ENCODE results near the gene EIF2AK3.
"Not testable (repeated sequence)": the region's sequence is repeated elsewhere in the genome, so short reads cannot be mapped to it uniquely, and the experiment has no call there.

EIF2AK3 gene

DNA sequence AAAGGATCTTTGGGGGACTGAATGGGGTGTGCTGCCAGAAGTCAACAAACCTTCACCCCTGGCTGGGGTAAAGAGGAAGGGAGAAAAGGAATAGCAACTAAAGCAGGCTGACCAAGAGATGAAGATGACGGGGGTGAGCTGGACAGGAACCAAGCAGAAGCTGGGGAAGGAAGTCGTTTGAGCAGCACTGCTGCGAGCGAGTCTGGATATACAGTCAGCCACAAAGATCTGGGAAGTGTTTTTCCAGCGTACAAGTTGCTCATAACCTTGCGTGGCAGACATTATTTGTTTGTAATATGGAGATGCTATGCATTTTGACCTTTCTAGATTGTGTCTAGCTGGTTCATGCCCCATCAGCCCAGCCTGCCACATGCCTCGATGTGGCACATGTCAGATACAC lies 71.2 kb downstream of the EIF2AK3 start:
- DNase-seq (ENCODE audit: low read depth, low spot score), result no peak
- no peaks in the 10 kb centered on the region for H3K36me3 ChIP-seq (ENCODE audit: insufficient read depth, low read length)
- H3K9ac ChIP-seq (ENCODE audit: insufficient read length), result no peak overlapping the region
- H3K27ac ChIP-seq, result no peak overlapping the region
- TF ChIP-seq POLR2AphosphoS5 (IDR thresholded peaks at IDR 0.05; ENCODE audit: borderline replicate concordance, low read depth, low read length), result no peak
- no peak for TF ChIP-seq EZH2 (IDR thresholded peaks at IDR 0.05)
- H3K4me3 ChIP-seq, result no peak overlapping the region
- no peaks in the 10 kb centered on the region for H3K9me3 ChIP-seq (ENCODE audit: low read depth, low read length)

DNA sequence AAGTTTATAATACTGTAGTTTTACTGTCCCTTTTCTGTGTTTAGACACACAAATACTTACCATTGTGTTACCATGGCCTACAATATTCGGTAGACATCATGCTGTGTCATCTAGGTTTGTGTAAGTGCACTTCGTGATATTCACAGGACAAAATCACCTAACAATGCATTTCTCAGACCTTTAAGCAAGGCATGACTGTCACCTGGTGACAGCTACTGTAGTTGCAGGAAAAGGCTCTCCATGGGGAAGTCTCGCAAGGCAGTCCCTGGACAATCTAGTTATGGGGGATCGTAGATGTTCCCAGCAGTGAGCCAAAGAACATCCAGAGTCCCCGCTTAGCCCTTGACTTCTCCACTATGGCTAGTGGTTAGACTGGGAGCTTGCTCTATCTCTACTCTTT lies 73.1 kb downstream of the EIF2AK3 start:
- TF ChIP-seq POLR2AphosphoS5 (IDR thresholded peaks at IDR 0.05; ENCODE audit: borderline replicate concordance, low read depth, low read length), result no peak
- no peak for TF ChIP-seq EZH2 (IDR thresholded peaks at IDR 0.05)
- TF ChIP-seq FOXP2 (optimal IDR thresholded peaks at IDR 0.05; ENCODE audit: control extremely low read depth, extremely low read length, insufficient read depth), result no peak
- no peaks in the 10 kb centered on the region for H3K9me3 ChIP-seq (ENCODE audit: low read depth, low read length)
- H3K36me3 ChIP-seq (ENCODE audit: insufficient read depth, low read length), result no peaks in the 10 kb centered on the region
- no peak for DNase-seq (ENCODE audit: low read depth, low spot score)
- H3K9ac ChIP-seq (ENCODE audit: insufficient read length), result no peak overlapping the region
- H3K4me3 ChIP-seq, result no peak overlapping the region
- no peak overlapping the region for H3K27ac ChIP-seq

DNA sequence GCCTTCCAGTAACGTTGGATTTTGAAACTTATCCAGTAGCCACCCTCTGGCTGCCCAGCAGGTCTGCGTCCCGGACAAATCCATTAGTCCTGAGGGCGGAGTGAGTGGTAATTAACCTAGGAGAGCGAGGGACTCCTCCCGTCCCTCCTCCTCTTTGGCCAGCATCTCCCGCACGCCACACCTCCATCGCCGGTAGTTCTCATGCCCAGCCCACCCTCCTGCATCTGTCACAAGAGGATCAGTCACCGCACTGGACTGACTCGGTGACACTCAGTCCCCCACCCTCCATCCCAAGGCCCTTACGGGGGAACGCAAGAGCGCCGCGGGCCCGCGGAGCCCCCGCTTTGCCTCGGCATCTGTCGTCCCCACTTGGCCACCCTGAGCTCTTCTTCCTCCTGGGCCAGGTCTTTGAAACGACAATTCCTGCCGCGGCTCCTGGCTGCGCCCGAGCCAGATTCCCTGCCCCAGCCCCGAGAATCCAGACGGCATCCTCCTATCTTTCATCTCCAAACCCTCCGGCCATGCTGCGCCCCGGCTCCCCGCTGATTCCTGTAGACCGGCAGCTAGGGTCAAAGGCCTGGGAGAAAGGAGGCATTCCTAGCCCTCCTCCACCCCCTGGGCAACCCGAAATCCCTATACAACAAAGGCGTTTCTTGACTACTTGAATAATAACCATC lies 77.5 kb downstream of the EIF2AK3 start:
- Histone ChIP-seq H3K4me3 (no peak overlapping the region), H3K36me3 (ENCODE audit: insufficient read depth, low read length) (no peaks in the 10 kb centered on the region), H3K9ac (ENCODE audit: insufficient read length) (no peak overlapping the region), H3K9me3 (ENCODE audit: low read depth, low read length) (no peaks in the 10 kb centered on the region), H3K27ac (no peak overlapping the region)
- no peak for DNase-seq (ENCODE audit: low read depth, low spot score)
- TF ChIP-seq POLR2AphosphoS5 (IDR thresholded peaks at IDR 0.05; ENCODE audit: borderline replicate concordance, low read depth, low read length), result no peak
- no peak for TF ChIP-seq FOXP2 (optimal IDR thresholded peaks at IDR 0.05; ENCODE audit: control extremely low read depth, extremely low read length, insufficient read depth)
- TF ChIP-seq EZH2 (IDR thresholded peaks at IDR 0.05), result no peak

DNA sequence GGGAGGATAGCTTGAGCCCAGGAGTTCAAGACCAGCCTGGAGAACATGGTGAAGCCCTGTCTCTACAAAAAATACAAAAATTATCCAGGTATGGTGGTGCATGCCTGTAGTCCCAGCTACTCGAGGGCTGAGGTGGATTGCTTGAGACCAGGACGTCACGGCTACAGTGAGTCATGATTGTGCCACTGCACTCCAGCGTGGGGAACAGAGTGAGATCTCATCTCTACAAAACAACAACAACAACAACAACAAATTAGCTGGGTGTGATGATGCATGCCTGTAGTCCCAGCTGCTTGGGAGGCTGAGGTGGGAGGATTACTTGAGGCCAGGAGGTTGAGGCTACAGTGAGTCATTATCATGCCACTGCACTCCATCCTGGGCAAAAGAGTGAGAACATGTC lies 81.0 kb downstream of the EIF2AK3 start:
- not testable (repeated sequence) for DNase-seq (ENCODE audit: low read depth, low spot score); H3K9ac ChIP-seq (ENCODE audit: insufficient read length); H3K4me3 ChIP-seq; H3K36me3 ChIP-seq (ENCODE audit: insufficient read depth, low read length); H3K27ac ChIP-seq; H3K9me3 ChIP-seq (ENCODE audit: low read depth, low read length)

DNA sequence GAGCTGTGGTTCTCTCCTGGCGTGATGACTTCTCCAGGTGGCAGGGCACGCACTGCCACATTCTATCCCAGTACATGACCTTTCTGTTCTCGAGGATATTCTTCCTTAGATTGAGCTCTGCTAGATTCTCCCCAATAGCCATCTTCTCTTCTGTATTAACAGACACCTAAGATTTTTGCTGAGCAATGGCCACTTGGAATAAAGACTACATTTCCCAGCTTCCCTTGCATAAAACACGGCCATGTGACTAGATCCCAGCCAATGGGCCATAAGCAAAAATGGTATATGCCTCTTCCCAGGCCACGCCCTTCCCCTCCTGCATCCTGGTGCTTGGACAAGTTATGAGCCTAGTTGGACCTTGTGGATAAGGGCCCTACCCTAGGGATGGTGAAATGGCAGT lies 82.1 kb downstream of the EIF2AK3 start:
- DNase-seq (ENCODE audit: low read depth, low spot score), result no peak
- TF ChIP-seq POLR2AphosphoS5 (IDR thresholded peaks at IDR 0.05; ENCODE audit: borderline replicate concordance, low read depth, low read length) (no peak), FOXP2 (optimal IDR thresholded peaks at IDR 0.05; ENCODE audit: control extremely low read depth, extremely low read length, insufficient read depth) (no peak), EZH2 (IDR thresholded peaks at IDR 0.05) (no peak)

DNA sequence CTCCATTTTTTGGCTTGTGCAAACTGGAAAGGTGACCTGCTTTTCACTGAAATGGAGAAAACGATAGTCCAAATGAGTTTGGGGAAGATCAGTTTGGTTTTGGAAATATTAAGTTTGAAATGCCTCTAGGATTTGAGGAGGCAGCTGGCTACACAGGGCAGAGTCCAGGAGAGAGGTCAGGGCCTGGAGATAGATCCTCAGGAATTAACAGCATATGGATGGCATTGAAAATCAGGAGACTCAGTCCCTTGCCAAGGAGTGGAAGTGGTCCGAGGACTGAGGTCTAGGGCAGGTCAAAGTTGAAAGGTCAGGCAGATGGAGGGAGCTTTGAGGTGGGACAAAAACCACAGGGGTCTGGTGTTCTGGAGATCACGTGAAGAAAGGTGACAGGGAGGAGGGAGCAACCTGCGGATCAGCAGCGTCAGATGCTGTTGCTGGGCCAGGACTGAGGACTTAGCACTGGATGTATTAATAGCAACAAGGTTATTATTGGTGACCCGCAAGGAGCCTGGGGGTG lies 83.7 kb downstream of the EIF2AK3 start:
- no peaks in the 10 kb centered on the region for H3K36me3 ChIP-seq (ENCODE audit: insufficient read depth, low read length)
- H3K4me3 ChIP-seq, result no peak overlapping the region
- H3K9me3 ChIP-seq (ENCODE audit: low read depth, low read length), result no peaks in the 10 kb centered on the region
- TF ChIP-seq POLR2AphosphoS5 (IDR thresholded peaks at IDR 0.05; ENCODE audit: borderline replicate concordance, low read depth, low read length), result no peak
- no peak for TF ChIP-seq FOXP2 (optimal IDR thresholded peaks at IDR 0.05; ENCODE audit: control extremely low read depth, extremely low read length, insufficient read depth)
- no peak for TF ChIP-seq EZH2 (IDR thresholded peaks at IDR 0.05)
- H3K9ac ChIP-seq (ENCODE audit: insufficient read length), result no peak overlapping the region
- no peak for DNase-seq (ENCODE audit: low read depth, low spot score)
- H3K27ac ChIP-seq, result no peak overlapping the region

More for the DNA sequence above, 82.1 kb downstream of the EIF2AK3 start:
- Histone ChIP-seq H3K4me3 (no peak overlapping the region), H3K9ac (ENCODE audit: insufficient read length) (no peak overlapping the region), H3K36me3 (ENCODE audit: insufficient read depth, low read length) (no peaks in the 10 kb centered on the region), H3K9me3 (ENCODE audit: low read depth, low read length) (no peaks in the 10 kb centered on the region), H3K27ac (no peak overlapping the region)

DNA sequence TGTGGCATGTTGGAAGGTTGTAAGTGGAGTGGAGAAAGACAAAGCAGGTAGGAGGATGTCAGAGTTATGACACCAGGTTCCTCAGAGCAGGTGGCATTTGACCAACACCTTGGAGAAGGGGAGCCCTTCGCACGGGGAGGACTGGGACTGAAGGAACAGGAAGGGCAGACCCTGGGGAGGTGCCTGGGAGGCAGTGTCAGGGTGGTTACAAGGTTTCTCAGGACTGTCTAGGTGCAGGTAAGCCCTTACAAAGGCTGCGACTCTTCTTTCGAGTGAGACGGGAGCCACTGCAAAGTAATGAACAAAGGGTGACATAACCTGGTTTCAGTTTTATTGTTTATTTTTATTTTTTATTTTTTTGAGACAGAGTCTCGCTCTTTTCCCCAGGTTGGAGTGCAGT lies 84.6 kb downstream of the EIF2AK3 start:
- no peaks in the 10 kb centered on the region for H3K36me3 ChIP-seq (ENCODE audit: insufficient read depth, low read length)
- no peaks in the 10 kb centered on the region for H3K9me3 ChIP-seq (ENCODE audit: low read depth, low read length)
- H3K27ac ChIP-seq, result no peak overlapping the region
- no peak overlapping the region for H3K4me3 ChIP-seq
- H3K9ac ChIP-seq (ENCODE audit: insufficient read length), result no peak overlapping the region
- DNase-seq (ENCODE audit: low read depth, low spot score), result no peak
- no peak for TF ChIP-seq FOXP2 (optimal IDR thresholded peaks at IDR 0.05; ENCODE audit: control extremely low read depth, extremely low read length, insufficient read depth)

DNA sequence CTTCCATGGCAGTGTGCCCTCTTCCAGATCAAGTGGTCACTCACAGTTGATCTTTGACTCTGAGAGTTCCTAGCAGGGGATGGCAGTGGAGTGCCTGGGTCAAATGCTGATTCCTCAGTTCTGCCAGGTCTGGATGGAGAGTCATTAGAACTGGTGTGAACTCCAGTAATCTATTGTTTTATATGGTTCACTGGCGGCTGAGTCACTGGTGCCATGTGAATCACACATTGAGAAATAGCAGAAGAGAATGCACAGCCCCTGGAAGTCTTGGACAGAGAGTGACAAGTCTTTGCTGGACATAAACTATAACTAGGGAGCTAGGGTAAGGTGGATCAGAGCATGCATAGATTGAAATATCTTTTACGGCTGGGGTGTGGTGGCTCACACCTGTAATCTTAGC lies 86.9 kb downstream of the EIF2AK3 start:
- H3K9me3 ChIP-seq (ENCODE audit: low read depth, low read length), result no peaks in the 10 kb centered on the region
- no peaks in the 10 kb centered on the region for H3K36me3 ChIP-seq (ENCODE audit: insufficient read depth, low read length)
- no peak overlapping the region for H3K27ac ChIP-seq
- no peak for DNase-seq (ENCODE audit: low read depth, low spot score)
- no peak overlapping the region for H3K9ac ChIP-seq (ENCODE audit: insufficient read length)
- no peak overlapping the region for H3K4me3 ChIP-seq
- TF ChIP-seq EZH2 (IDR thresholded peaks at IDR 0.05), result no peak
- TF ChIP-seq POLR2AphosphoS5 (IDR thresholded peaks at IDR 0.05; ENCODE audit: borderline replicate concordance, low read depth, low read length), result no peak
- TF ChIP-seq FOXP2 (optimal IDR thresholded peaks at IDR 0.05; ENCODE audit: control extremely low read depth, extremely low read length, insufficient read depth), result no peak

DNA sequence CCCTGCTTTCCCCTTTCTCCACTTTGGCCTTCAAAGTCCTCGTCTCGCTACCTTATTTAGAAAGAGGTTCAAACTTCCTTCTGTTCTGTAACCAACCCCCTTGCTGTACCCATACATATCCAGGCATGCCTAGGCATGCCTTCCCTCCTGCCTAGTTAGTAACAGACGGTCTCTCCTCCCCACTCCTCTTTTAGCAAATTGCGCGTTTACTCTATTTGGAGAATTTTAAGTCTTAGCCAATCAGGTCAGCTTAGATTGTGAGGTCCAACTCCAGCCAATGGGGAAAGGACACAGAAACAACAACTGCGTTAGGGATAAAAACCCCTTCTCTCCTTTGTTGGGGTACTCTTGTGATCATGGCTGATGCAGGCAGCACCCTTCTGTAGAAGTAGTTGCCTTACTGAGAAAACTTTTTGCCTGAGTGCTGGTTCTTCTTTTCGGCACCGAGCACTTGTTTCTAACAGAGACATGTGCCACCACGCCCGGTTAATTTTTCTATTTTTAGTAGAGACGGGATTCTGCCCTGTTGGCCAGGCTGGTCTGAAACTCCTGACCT lies 88.8 kb downstream of the EIF2AK3 start:
- Histone ChIP-seq H3K9ac (ENCODE audit: insufficient read length) (no peak overlapping the region), H3K27ac (no peak overlapping the region)

More for the DNA sequence above, 88.8 kb downstream of the EIF2AK3 start:
- Histone ChIP-seq H3K4me3 (no peak overlapping the region), H3K36me3 (ENCODE audit: insufficient read depth, low read length) (no peaks in the 10 kb centered on the region), H3K9me3 (ENCODE audit: low read depth, low read length) (no peaks in the 10 kb centered on the region)
- TF ChIP-seq FOXP2 (optimal IDR thresholded peaks at IDR 0.05; ENCODE audit: control extremely low read depth, extremely low read length, insufficient read depth) (no peak), EZH2 (IDR thresholded peaks at IDR 0.05) (no peak)
- DNase-seq (ENCODE audit: low read depth, low spot score), result no peak

Data from SK-N-MC (cell line).